MCF 10A (cell line): ENCODE data around the gene CXCR3. TPM values are rescaled to one million over a fixed set of nuclear protein-coding genes. Genes with fewer than 3 reads are reported as not detected.
A peak's percentile ranks its signal among the peaks of the same experiment; 100 is the strongest.
"Not testable (repeated sequence)": the region's sequence is repeated elsewhere in the genome, so short reads cannot be mapped to it uniquely, and the experiment has no call there.

Source experiments
- BruUV-seq: library from RNA; stranded (reverse); fragments of 400-500 nt; replicated peaks from 2 replicates; lab custom pipeline; 2021; lab: Mats Ljungman, UMichigan
- CTCF ChIA-PET: fragments of 300-600 bp; sonication (Branson Sonifier 250); formaldehyde crosslinking; extraction: SDS; loops from one replicate; lab custom pipeline; 2021; ENCODE audit warnings: antibody characterized with exemption, inconsistent platforms; lab: Yijun Ruan, JAX
- POLR2A ChIA-PET: fragments of 300-600, 350-650 bp; sonication (Branson Sonifier 250); formaldehyde crosslinking; extraction: SDS; loops from one replicate; lab custom pipeline; 2020; ENCODE audit warnings: antibody characterized with exemption, inconsistent platforms; lab: Yijun Ruan, JAX
- DNase-seq: peaks from one replicate; pipeline ENCODE4 v3.0.0-alpha.2; 2018; ENCODE audit not compliant: unreplicated experiment
- H3K27ac Mint-ChIP-seq: one replicate; pipeline ENCODE4 v1.8.0; 2022; ENCODE audit warnings: mild to moderate bottlenecking, low read depth, mixed read lengths; ENCODE audit not compliant: unreplicated experiment
- H3K27me3 Mint-ChIP-seq: one replicate; pipeline ENCODE4 v1.8.0; 2022; ENCODE audit warnings: mixed read lengths; ENCODE audit not compliant: insufficient read depth, unreplicated experiment
- H3K36me3 Mint-ChIP-seq: one replicate; pipeline ENCODE4 v1.8.0; 2022; ENCODE audit warnings: mild to moderate bottlenecking, moderate library complexity, mixed read lengths; ENCODE audit not compliant: insufficient read depth, unreplicated experiment
- H3K4me1 Mint-ChIP-seq: one replicate; pipeline ENCODE4 v1.8.0; 2022; ENCODE audit warnings: mixed read lengths; ENCODE audit not compliant: insufficient read depth, unreplicated experiment
- H3K4me3 Mint-ChIP-seq: one replicate; pipeline ENCODE4 v1.8.0; 2022; ENCODE audit warnings: mild to moderate bottlenecking, moderate library complexity, mixed read lengths; ENCODE audit not compliant: unreplicated experiment
- H3K9me3 Mint-ChIP-seq: one replicate; pipeline ENCODE4 v1.8.0; 2022; ENCODE audit warnings: mixed read lengths; ENCODE audit not compliant: unreplicated experiment
- CTCF ChIP-seq: fragments of 200-600 bp; IDR thresholded peaks from one replicate; pipeline ENCODE4 v1.8.0; 2022; ENCODE audit warnings: antibody characterized with exemption, mild to moderate bottlenecking; ENCODE audit not compliant: unreplicated experiment
- intact Hi-C: fragments of 100-400 bp; cut with micrococcal nuclease; formaldehyde crosslinking; loops from 2 replicates; pipeline ENCODE4 v1.14.1; 2022
- total RNA-seq: library from RNA; stranded (reverse); gene quantifications from 2 replicates; pipeline ENCODE4 v1.2.3, GENCODE V29; 2022

The CXCR3 gene
- total RNA-seq, 1 experiment from 2014 or later: not detected

GRCh38 chrX:71657267-71657666 lies 39.0 kb upstream of the CXCR3 start:
- ChIA-PET POLR2A (no interaction called here), CTCF (no interaction called here)
- peaks cover 9% of the 10 kb centered on the region for H3K9me3 Mint-ChIP-seq
- TF ChIP-seq CTCF: no peak
- H3K27ac Mint-ChIP-seq: no peak overlapping the region
- intact Hi-C loops: no loop called here
- no peaks in the 10 kb centered on the region for H3K36me3 Mint-ChIP-seq
- no TSS peak for BruUV-seq
- H3K4me1 Mint-ChIP-seq: no peaks in the 10 kb centered on the region
- no peak overlapping the region for H3K4me3 Mint-ChIP-seq
- peaks cover 44% of the 10 kb centered on the region for H3K27me3 Mint-ChIP-seq
- DNase-seq: no peak

- H3K36me3 Mint-ChIP-seq: no peaks in the 10 kb centered on the region
- ChIA-PET CTCF (no interaction called here), POLR2A (no interaction called here)
- TF ChIP-seq CTCF: no peak
- BruUV-seq: no TSS peak
- H3K27me3 Mint-ChIP-seq: peaks cover 22% of the 10 kb centered on the region
- peaks cover 9% of the 10 kb centered on the region for H3K9me3 Mint-ChIP-seq
- no peak overlapping the region for H3K27ac Mint-ChIP-seq
- H3K4me1 Mint-ChIP-seq: no peaks in the 10 kb centered on the region
- no peak for DNase-seq
- intact Hi-C loops: no loop called here
- no peak overlapping the region for H3K4me3 Mint-ChIP-seq
Observed at GRCh38 chrX:71653344-71653743, 35.0 kb upstream of the CXCR3 start.

GRCh38 chrX:71652405-71652804 lies 34.1 kb upstream of the CXCR3 start:
- CTCF ChIA-PET: interaction anchor here (0.6 to 0.7 kb wide), 4 partner anchors 89 to 691 kb away, joined by 3 read pairs; no protein-coding TSS in a partner anchor
- POLR2A ChIA-PET: interaction anchor here (0.7 kb wide), 1 partner anchor 207 kb away, joined by 3 read pairs; no protein-coding TSS in a partner anchor
- BruUV-seq: no TSS peak
- Mint-ChIP-seq H3K36me3 (no peaks in the 10 kb centered on the region), H3K9me3 (peaks cover 9% of the 10 kb centered on the region), H3K4me1 (no peaks in the 10 kb centered on the region), H3K4me3 (no peak overlapping the region), H3K27ac (no peak overlapping the region), H3K27me3 (peaks cover 19% of the 10 kb centered on the region)
- intact Hi-C loops: no loop called here
- DNase-seq: peak; percentile 56
- peak; percentile 62 for TF ChIP-seq CTCF

DNA sequence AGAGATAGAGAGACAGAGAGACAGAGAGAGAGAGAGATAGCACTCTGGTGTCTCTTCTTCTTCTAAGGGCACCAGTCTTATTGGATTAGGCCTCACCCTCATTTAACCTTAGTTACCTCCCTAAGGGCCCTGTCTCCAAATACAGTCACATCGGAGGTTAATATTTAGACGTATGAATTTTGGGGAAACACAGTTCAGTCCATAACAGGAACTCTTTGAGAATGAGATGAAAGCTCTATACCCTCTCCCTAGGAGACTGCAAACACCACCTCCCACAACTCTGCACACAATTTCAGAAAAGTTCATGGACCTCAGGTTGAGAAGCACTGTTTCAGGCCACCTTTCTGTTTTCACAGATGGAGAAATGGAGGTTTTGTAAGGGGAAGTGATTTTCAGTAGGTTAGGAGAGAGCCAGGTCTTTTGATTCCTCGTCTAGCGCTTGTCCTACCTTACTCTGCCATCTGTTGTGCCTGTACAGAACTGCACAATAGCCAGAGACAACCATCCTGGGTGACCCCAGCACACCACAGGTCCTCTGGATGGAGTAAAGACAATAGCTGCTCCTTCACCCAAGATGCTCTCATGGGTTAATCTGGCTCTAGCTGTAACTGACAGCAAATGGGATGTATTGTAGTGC lies 32.1 kb upstream of the CXCR3 start:
- CTCF ChIA-PET: interaction anchor here (0.6 kb wide), 2 partner anchors 14 to 85 kb away, joined by 3 read pairs; no protein-coding TSS in a partner anchor

GRCh38 chrX:71644406-71644805 lies 26.1 kb upstream of the CXCR3 start:
- H3K27ac Mint-ChIP-seq, intact Hi-C loops, H3K4me3 Mint-ChIP-seq, POLR2A ChIA-PET, BruUV-seq, H3K36me3 Mint-ChIP-seq, DNase-seq, H3K4me1 Mint-ChIP-seq, H3K9me3 Mint-ChIP-seq, CTCF ChIA-PET: not testable (repeated sequence)
- H3K27me3 Mint-ChIP-seq: peaks cover 24% of the 10 kb centered on the region

More for the DNA sequence above, 32.1 kb upstream of the CXCR3 start:
- POLR2A ChIA-PET: no interaction called here
- intact Hi-C loops: no loop called here
- no peak for DNase-seq
- no TSS peak for BruUV-seq
- H3K9me3 Mint-ChIP-seq: no peaks in the 10 kb centered on the region
- no peak overlapping the region for H3K4me3 Mint-ChIP-seq
- TF ChIP-seq CTCF: no peak
- no peaks in the 10 kb centered on the region for H3K27me3 Mint-ChIP-seq
- no peaks in the 10 kb centered on the region for H3K36me3 Mint-ChIP-seq
- no peaks in the 10 kb centered on the region for H3K4me1 Mint-ChIP-seq
- no peak overlapping the region for H3K27ac Mint-ChIP-seq
